Naive thymus-derived CD8-positive, alpha-beta T cell (primary cell): ENCODE results near the gene TREML2. TPM values are rescaled to one million over a fixed set of nuclear protein-coding genes. Genes with fewer than 3 reads are reported as not detected.
"Not testable (repeated sequence)": the region's sequence is repeated elsewhere in the genome, so short reads cannot be mapped to it uniquely, and the experiment has no call there.

Source experiments
- ATAC-seq, 2 donors: fragments of 150-1000 bp; cut with Tn5 transposase in 1 of 2; sonication (Bioruptor Pico), chemical (Tn5 transposase) in 1 of 2; 1 replicate in 1 of 2; 2 replicates in 1 of 2; pipeline ENCODE4 v1.10.0; 2021; ENCODE audit warnings: mild to moderate bottlenecking in 2 of 2, moderate library complexity in 2 of 2
- POLR2A ChIA-PET: fragments of 350-600 bp; sonication (Branson Sonifier 250); formaldehyde crosslinking; loops from one replicate; lab custom pipeline; 2021; ENCODE audit warnings: antibody characterized with exemption; lab: Charles Lee
- DNase-seq, 10 donors: peaks; one replicate each; pipeline versions ENCODE4 v3.0.0 to v3.0.0-alpha.2; 2020 to 2022
- H3K27ac Mint-ChIP-seq, 10 donors: one replicate each; pipeline ENCODE4 v1.8.0; 2020 to 2022; ENCODE audit warnings: mild to moderate bottlenecking in 10 of 10, mixed read lengths in 10 of 10, moderate library complexity in 4 of 10, inconsistent platforms in 1 of 10
- H3K27me3 Mint-ChIP-seq, 5 donors: one replicate each; pipeline ENCODE4 v1.8.0; 2021 to 2022; ENCODE audit warnings: mixed read lengths in 5 of 5
- H3K36me3 Mint-ChIP-seq, 3 donors: one replicate each; pipeline ENCODE4 v1.8.0; 2020 to 2022; ENCODE audit warnings: mixed read lengths in 3 of 3, mild to moderate bottlenecking in 2 of 3, inconsistent platforms in 1 of 3
- H3K4me1 Mint-ChIP-seq, 4 donors: one replicate each; pipeline ENCODE4 v1.8.0; 2021 to 2022; ENCODE audit warnings: mixed read lengths in 4 of 4
- H3K4me3 Mint-ChIP-seq, 10 donors: one replicate each; pipeline ENCODE4 v1.8.0; 2020 to 2022; ENCODE audit warnings: mild to moderate bottlenecking in 10 of 10, mixed read lengths in 10 of 10, moderate library complexity in 6 of 10, inconsistent platforms in 1 of 10
- H3K9me3 Mint-ChIP-seq, 9 donors: one replicate each; pipeline ENCODE4 v1.8.0; 2020 to 2022; ENCODE audit warnings: mixed read lengths in 9 of 9, mild to moderate bottlenecking in 3 of 9, inconsistent platforms in 1 of 9, moderate library complexity in 1 of 9
- polyA plus RNA-seq, 3 donors: library from polyadenylated mRNA; unstranded; fragments of 300-500 nt; fragmentation: Illumina TruSeq; gene quantifications; one replicate each; pipeline ENCODE4 v1.2.3, GENCODE V29; 2021
- total RNA-seq, 8 experiments: library from RNA in 2 of 8; stranded (reverse) in 2 of 8; gene quantifications; one replicate each; pipeline ENCODE4 v1.2.3 and lab custom pipeline; 2021 to 2026

TREML2 gene
- total and polyA plus RNA-seq, 5 experiments from 2014 or later, result 0.65 to 1.9 (median 1.5) TPM

DNA sequence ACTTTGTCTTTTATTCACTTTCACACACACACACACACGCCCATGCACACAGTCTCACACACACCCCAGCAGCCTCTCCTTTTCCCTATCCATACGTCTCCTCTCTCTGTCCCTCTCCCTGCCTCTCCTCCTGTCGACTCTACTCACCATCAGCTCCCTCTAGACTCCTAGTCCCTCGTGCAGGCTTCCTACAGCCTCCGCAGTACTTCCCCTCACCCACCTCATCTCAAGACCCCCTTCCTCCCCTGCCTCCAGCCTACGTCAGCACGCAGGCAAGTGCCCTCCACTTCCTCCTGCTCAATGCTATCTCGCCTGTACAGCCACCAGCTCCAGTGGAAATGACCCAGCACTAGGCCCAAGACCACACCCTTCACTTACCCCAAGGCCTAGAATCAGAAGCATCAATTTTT is 820 bp upstream of the TREML2 start:
- Mint-ChIP-seq H3K4me1 (peaks cover 37 to 78% (median 70%) of the 10 kb centered on the region in 4 donors), H3K36me3 (no peaks in the 10 kb centered on the region), H3K9me3 (no peaks in the 10 kb centered on the region), H3K27me3 (no peaks in the 10 kb centered on the region), H3K27ac (peak overlapping the region; percentile 96 to 99 (median 98)), H3K4me3 (peak overlapping the region; percentile 56 to 92 (median 75))
- ATAC-seq, result no peak
- DNase-seq, result peak in 2 of 10 donors; percentile 7 to 19
- POLR2A ChIA-PET, result no interaction called here

DNA sequence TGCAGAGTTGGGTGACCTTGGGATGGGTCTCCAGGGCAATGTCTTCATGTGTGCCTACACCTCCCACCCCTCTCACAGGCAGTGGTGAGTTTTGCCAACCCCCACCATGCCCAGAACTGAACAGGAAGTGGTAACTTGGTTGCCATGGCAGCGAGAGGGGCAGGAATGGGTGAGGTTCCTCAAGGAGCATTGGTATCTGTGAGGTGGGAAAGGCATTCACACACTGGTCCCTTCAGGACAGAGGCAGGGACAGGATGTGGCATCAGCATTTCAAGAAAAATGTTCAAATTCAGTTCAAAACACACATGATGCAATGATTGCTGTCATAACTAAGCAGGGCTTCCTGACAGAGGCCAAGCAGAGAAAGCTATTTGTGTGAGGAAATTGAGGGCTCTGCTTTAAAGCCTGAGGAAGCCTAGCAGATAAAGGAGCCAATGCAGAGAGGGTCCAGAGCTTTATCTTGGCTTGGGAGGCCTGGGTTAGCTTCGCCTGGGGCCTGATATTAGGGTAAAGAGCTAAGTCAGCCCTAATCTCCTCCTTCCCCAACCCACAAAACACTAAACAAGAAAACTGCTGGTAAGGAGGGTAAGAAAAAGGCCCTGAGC is 551 bp downstream of the TREML2 start:
- Mint-ChIP-seq H3K4me1 (peaks cover 40 to 92% (median 80%) of the 10 kb centered on the region in 4 donors), H3K27ac (peak overlapping the region; percentile 96 to 99 (median 98)), H3K27me3 (no peaks in the 10 kb centered on the region), H3K9me3 (no peaks in the 10 kb centered on the region), H3K36me3 (no peaks in the 10 kb centered on the region), H3K4me3 (peak overlapping the region; percentile 56 to 92 (median 75))
- peak; percentile 63 to 82 for ATAC-seq
- POLR2A ChIA-PET, result interaction anchor here (0.9 to 1.6 kb wide), 5 partner anchors 8 to 134 kb away, joined by 3 to 7 read pairs (median 4); partner anchors contain the start of genes NCR2, NFYA and OARD1
- peak; percentile 14 to 90 (median 78) for DNase-seq

- Mint-ChIP-seq H3K27ac (peak overlapping the region; percentile 96 to 99 (median 98)), H3K36me3 (peaks cover 0 to 2% (median 0%) of the 10 kb centered on the region in 3 donors)
- POLR2A ChIA-PET, result interaction anchor here (1.0 to 1.6 kb wide), 3 partner anchors 9 to 135 kb away, joined by 4 to 5 read pairs (median 4); partner anchors contain the start of genes NCR2, NFYA and OARD1
These were observed 1.2 kb downstream of the TREML2 start for GRCh38 chr6:41199552-41200246.

GRCh38 chr6:41197234-41197633 is 3.7 kb downstream of the TREML2 start:
- no peak for ATAC-seq
- H3K27ac Mint-ChIP-seq, result peak overlapping the region in 9 of 10 donors; percentile 31 to 99 (median 97)
- peaks cover 0 to 6% (median 0%) of the 10 kb centered on the region in 3 donors for H3K36me3 Mint-ChIP-seq
- POLR2A ChIA-PET, result interaction anchor here (0.6 to 1.5 kb wide), 2 partner anchors 22 to 111 kb away, joined by 3 read pairs; no protein-coding TSS in a partner anchor
- H3K4me3 Mint-ChIP-seq, result no peak overlapping the region
- DNase-seq, result no peak
- peaks cover 45 to 96% (median 90%) of the 10 kb centered on the region in 4 donors for H3K4me1 Mint-ChIP-seq
- no peaks in the 10 kb centered on the region for H3K9me3 Mint-ChIP-seq
- H3K27me3 Mint-ChIP-seq, result no peaks in the 10 kb centered on the region

More at GRCh38 chr6:41199552-41200246, 1.2 kb downstream of the TREML2 start:
- H3K4me3 Mint-ChIP-seq, result peak overlapping the region; percentile 56 to 92 (median 75)
- peaks cover 40 to 97% (median 86%) of the 10 kb centered on the region in 4 donors for H3K4me1 Mint-ChIP-seq
- no peaks in the 10 kb centered on the region for H3K9me3 Mint-ChIP-seq
- no peaks in the 10 kb centered on the region for H3K27me3 Mint-ChIP-seq
- ATAC-seq, result peak; percentile 47 to 52
- peak in 1 of 10 donors; percentile 11 for DNase-seq

DNA sequence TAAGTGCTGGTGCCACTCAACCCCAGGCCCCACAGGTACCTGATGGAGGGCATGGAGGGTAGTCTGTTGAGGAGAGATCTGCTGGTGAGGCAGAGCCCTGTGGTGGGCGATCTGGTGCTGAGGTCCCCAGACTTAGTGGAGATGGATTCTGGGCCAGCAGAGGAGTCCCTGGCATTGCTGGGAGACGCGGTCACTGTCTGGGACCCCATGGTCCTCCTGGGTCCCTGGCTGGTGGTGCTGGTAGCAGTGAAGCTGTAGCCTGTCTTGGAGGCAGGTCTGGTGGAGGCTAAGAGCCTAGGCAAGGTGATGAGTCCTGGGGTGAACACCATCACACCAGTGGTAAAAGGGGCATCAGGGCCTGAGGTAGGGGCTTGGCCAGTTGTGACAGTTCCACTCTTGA is 6.6 kb downstream of the TREML2 start:
- Mint-ChIP-seq H3K9me3 (peaks cover 0 to 9% (median 2%) of the 10 kb centered on the region in 9 donors), H3K27me3 (no peaks in the 10 kb centered on the region), H3K4me1 (peaks cover 29 to 80% (median 68%) of the 10 kb centered on the region in 4 donors), H3K36me3 (peaks cover 5 to 9% (median 6%) of the 10 kb centered on the region in 3 donors), H3K4me3 (no peak overlapping the region), H3K27ac (peak overlapping the region in 9 of 10 donors; percentile 20 to 99 (median 66))
- no peak for ATAC-seq
- DNase-seq, result no peak
- POLR2A ChIA-PET, result no interaction called here

DNA sequence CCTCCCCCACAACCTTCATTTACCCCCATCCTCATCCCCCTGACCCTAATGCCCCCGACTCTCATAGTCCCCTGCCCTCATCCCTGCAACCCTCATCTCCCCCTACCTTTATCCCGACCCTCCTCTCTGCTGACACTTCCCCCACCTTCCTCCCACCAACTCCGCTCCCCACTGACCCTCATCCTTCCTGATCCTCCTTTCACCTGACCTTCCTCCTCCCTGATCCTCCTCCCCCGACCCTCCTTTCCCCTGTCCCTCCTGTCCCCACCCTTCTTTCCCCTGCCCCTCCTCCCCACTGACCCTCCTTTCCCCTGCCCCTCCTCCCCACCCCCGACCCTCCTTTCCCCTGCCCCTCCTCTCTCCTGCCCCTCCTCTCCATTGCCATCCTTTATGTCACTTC is 7.1 kb downstream of the TREML2 start:
- H3K4me1 Mint-ChIP-seq, result peaks cover 27 to 80% (median 64%) of the 10 kb centered on the region in 4 donors
- POLR2A ChIA-PET, result no interaction called here
- no peak for ATAC-seq
- H3K27me3 Mint-ChIP-seq, result no peaks in the 10 kb centered on the region
- H3K36me3 Mint-ChIP-seq, result peaks cover 5 to 10% (median 6%) of the 10 kb centered on the region in 3 donors
- no peak for DNase-seq
- no peak overlapping the region for H3K4me3 Mint-ChIP-seq
- peak overlapping the region in 7 of 10 donors; percentile 8 to 88 (median 79) for H3K27ac Mint-ChIP-seq
- H3K9me3 Mint-ChIP-seq, result peaks cover 0 to 11% (median 3%) of the 10 kb centered on the region in 9 donors

- Mint-ChIP-seq H3K27me3 (no peaks in the 10 kb centered on the region), H3K9me3 (peaks cover 0 to 11% (median 3%) of the 10 kb centered on the region in 9 donors), H3K27ac (peak overlapping the region; percentile 11 to 90 (median 72)), H3K4me3 (no peak overlapping the region), H3K36me3 (peaks cover 5 to 10% (median 6%) of the 10 kb centered on the region in 3 donors), H3K4me1 (peaks cover 26 to 80% (median 64%) of the 10 kb centered on the region in 4 donors)
- POLR2A ChIA-PET, result no interaction called here
- DNase-seq, result no peak
- ATAC-seq, result peak in 1 of 2 donors; percentile 53
These were observed 7.7 kb downstream of the TREML2 start for GRCh38 chr6:41193171-41193734.

- Mint-ChIP-seq H3K9me3 (peaks cover 0 to 11% (median 3%) of the 10 kb centered on the region in 9 donors), H3K27ac (peak overlapping the region in 4 of 10 donors; percentile 4 to 79 (median 18)), H3K4me1 (peaks cover 23 to 79% (median 59%) of the 10 kb centered on the region in 4 donors), H3K4me3 (no peak overlapping the region), H3K36me3 (peaks cover 5 to 10% (median 6%) of the 10 kb centered on the region in 3 donors), H3K27me3 (no peaks in the 10 kb centered on the region)
- POLR2A ChIA-PET, result no interaction called here
- DNase-seq (peak in 2 of 10 donors; percentile 27 to 28), ATAC-seq (peak; percentile 40 to 52)
These were observed 9.4 kb downstream of the TREML2 start for GRCh38 chr6:41191569-41191968.

- no peak for DNase-seq
- no peak for ATAC-seq
- no peak overlapping the region for H3K4me3 Mint-ChIP-seq
- H3K27ac Mint-ChIP-seq, result no peak overlapping the region
- POLR2A ChIA-PET, result no interaction called here
- H3K9me3 Mint-ChIP-seq, result peaks cover 0 to 11% (median 3%) of the 10 kb centered on the region in 9 donors
- H3K36me3 Mint-ChIP-seq, result peaks cover 5 to 10% (median 6%) of the 10 kb centered on the region in 3 donors
- H3K27me3 Mint-ChIP-seq, result no peaks in the 10 kb centered on the region
- H3K4me1 Mint-ChIP-seq, result peaks cover 25 to 79% (median 61%) of the 10 kb centered on the region in 4 donors
These were observed 10.2 kb downstream of the TREML2 start for GRCh38 chr6:41190791-41191190.

- H3K27ac Mint-ChIP-seq, result no peak overlapping the region
- H3K9me3 Mint-ChIP-seq, result peaks cover 0 to 11% (median 3%) of the 10 kb centered on the region in 9 donors
- H3K4me3 Mint-ChIP-seq, result no peak overlapping the region
- H3K27me3 Mint-ChIP-seq, result no peaks in the 10 kb centered on the region
- ATAC-seq (no peak), DNase-seq (no peak)
- POLR2A ChIA-PET, result no interaction called here
- H3K4me1 Mint-ChIP-seq, result peaks cover 29 to 79% (median 59%) of the 10 kb centered on the region in 4 donors
- H3K36me3 Mint-ChIP-seq, result peaks cover 5 to 10% (median 5%) of the 10 kb centered on the region in 3 donors
These were observed 11.0 kb downstream of the TREML2 start for GRCh38 chr6:41189967-41190366.

DNA sequence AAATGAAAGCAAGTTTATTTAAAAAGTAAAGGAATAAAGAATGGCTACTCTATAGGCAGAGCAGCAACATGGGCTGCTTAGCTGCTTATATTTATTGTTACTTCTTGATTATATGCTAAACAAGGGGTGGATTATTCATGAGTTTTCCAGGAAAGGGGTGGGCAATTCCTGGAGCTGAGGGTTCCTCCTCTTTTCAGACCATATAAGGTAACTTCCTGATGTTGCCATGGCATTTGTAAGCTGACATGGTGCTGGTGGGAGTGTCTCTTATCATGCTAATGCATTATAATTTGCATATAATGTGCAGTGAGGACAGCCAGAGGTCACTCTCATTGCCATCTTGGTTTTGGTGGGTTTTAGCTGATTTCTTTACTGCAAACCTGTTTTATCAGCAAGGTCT is 11.9 kb downstream of the TREML2 start:
- not testable (repeated sequence) for H3K36me3 Mint-ChIP-seq

More for the DNA sequence above, 11.9 kb downstream of the TREML2 start:
- peaks cover 0 to 11% (median 3%) of the 10 kb centered on the region in 9 donors for H3K9me3 Mint-ChIP-seq
- H3K27me3 Mint-ChIP-seq, POLR2A ChIA-PET, DNase-seq, ATAC-seq, H3K27ac Mint-ChIP-seq, H3K4me3 Mint-ChIP-seq: not testable (repeated sequence)
- peaks cover 29 to 73% (median 51%) of the 10 kb centered on the region in 4 donors for H3K4me1 Mint-ChIP-seq
